ENCODE data around the gene CENPP. TPM values are rescaled to one million over a fixed set of nuclear protein-coding genes. Genes with fewer than 3 reads are reported as not detected.

Gene CENPP
- total RNA-seq, 5 donors from 2014 or later (not counting 1 experiment from before 2014, with no cell fraction given) = 1.9 to 5.0 (median 4.3) TPM

GRCh38 chr9:92402826-92403745 is 77.3 kb downstream of the CENPP start:
- H3K9me3 Mint-ChIP-seq = no peaks in the 10 kb centered on the region
- ChIA-PET CTCF (interaction anchor here (0.6 kb wide), 2 partner anchors 27 to 215 kb away, joined by 3 read pairs; no protein-coding TSS in a partner anchor), POLR2A (no interaction called here)
- ATAC-seq (replicated peaks in 1 of 4) (no peak), DNase-seq (no peak)
- Histone ChIP-seq H3K27ac (ENCODE audit: low read length) (no peak overlapping the region), H3K36me3 (ENCODE audit: control insufficient read depth in 2 of 2, extremely low read depth in 1 of 2, insufficient read depth in 1 of 2, low read length in 1 of 2) (no peaks in the 10 kb centered on the region), H3K4me1 (ENCODE audit: control insufficient read depth in 1 of 2, extremely low read depth in 1 of 2, insufficient read depth in 2 of 2, low read length in 2 of 2) (peaks cover 14 to 26% of the 10 kb centered on the region in 2 experiments), H3K27me3 (replicated peaks in 1 of 2; ENCODE audit: control insufficient read depth in 2 of 2, extremely low read depth in 1 of 2, insufficient read depth in 2 of 2, low read length in 1 of 2) (no peaks in the 10 kb centered on the region), H3K4me3 (ENCODE audit: control insufficient read depth in 1 of 2, extremely low read depth in 1 of 2, low read length in 1 of 2) (no peak overlapping the region), H3K9me3 (no peaks in the 10 kb centered on the region)
- H3K27me3 Mint-ChIP-seq = no peaks in the 10 kb centered on the region
- 100% methylated on average over 1 of the region's 5 CpGs for WGBS (ENCODE audit: insufficient coverage)
- H3K36me3 Mint-ChIP-seq = no peaks in the 10 kb centered on the region
- peaks cover 29 to 30% (median 29%) of the 10 kb centered on the region in 3 donors for H3K4me1 Mint-ChIP-seq
- no peak overlapping the region for H3K4me3 Mint-ChIP-seq
- H3K27ac Mint-ChIP-seq = no peak overlapping the region

GRCh38 chr9:92404042-92404836 is 78.5 kb downstream of the CENPP start, which contains the start of gene OGN:
Gene OGN, minus strand, starts transcription at chr9:92404578. Its CDS starts 1,171 bp downstream, at chr9:92403407.
- POLR2A ChIA-PET = interaction anchor here in 1 of 2 donors (0.7 kb wide), 1 partner anchor 40 kb away, joined by 3 read pairs; no protein-coding TSS in a partner anchor
- WGBS (ENCODE audit: insufficient coverage) = no CpG with 5 or more reads among the region's 5 CpGs
- H3K4me1 Mint-ChIP-seq = peaks cover 29 to 30% (median 29%) of the 10 kb centered on the region in 3 donors
- no peaks in the 10 kb centered on the region for H3K27me3 ChIP-seq (replicated peaks in 1 of 2; ENCODE audit: control insufficient read depth in 2 of 2, extremely low read depth in 1 of 2, insufficient read depth in 2 of 2, low read length in 1 of 2)
- no peak within 1 kb of the TSS for H3K4me3 Mint-ChIP-seq
- H3K4me1 ChIP-seq (ENCODE audit: control insufficient read depth in 1 of 2, extremely low read depth in 1 of 2, insufficient read depth in 2 of 2, low read length in 2 of 2) = peaks cover 14 to 26% of the 10 kb centered on the region in 2 experiments
- H3K4me3 ChIP-seq (ENCODE audit: control insufficient read depth in 1 of 2, extremely low read depth in 1 of 2, low read length in 1 of 2) = no peak within 1 kb of the TSS
- no peak for ATAC-seq (replicated peaks in 1 of 4)
- no peak within 1 kb of the TSS for H3K27ac ChIP-seq (ENCODE audit: low read length)
- no peaks in the 10 kb centered on the region for H3K36me3 Mint-ChIP-seq
- no peaks in the 10 kb centered on the region for H3K9me3 Mint-ChIP-seq
- H3K9me3 ChIP-seq = no peaks in the 10 kb centered on the region
- no peaks in the 10 kb centered on the region for H3K27me3 Mint-ChIP-seq
- DNase-seq = no peak
- CTCF ChIA-PET = interaction anchor here in 1 of 2 donors (0.6 kb wide), 1 partner anchor 21 kb away, joined by 3 read pairs; no protein-coding TSS in a partner anchor
- H3K36me3 ChIP-seq (ENCODE audit: control insufficient read depth in 2 of 2, extremely low read depth in 1 of 2, insufficient read depth in 1 of 2, low read length in 1 of 2) = no peaks in the 10 kb centered on the region
- peak within 1 kb of the TSS in 1 of 2 donors; percentile 36 for H3K27ac Mint-ChIP-seq

- peak overlapping the region; percentile 53 for H3K27ac ChIP-seq (ENCODE audit: low read length)
- peak overlapping the region; percentile 85 to 92 for H3K27ac Mint-ChIP-seq
- H3K36me3 ChIP-seq (ENCODE audit: control insufficient read depth in 2 of 2, extremely low read depth in 1 of 2, insufficient read depth in 1 of 2, low read length in 1 of 2) = no peaks in the 10 kb centered on the region
- peak overlapping the region; percentile 59 to 61 (median 61) for H3K4me3 Mint-ChIP-seq
- H3K4me3 ChIP-seq (ENCODE audit: control insufficient read depth in 1 of 2, extremely low read depth in 1 of 2, low read length in 1 of 2) = no peak overlapping the region
- no peaks in the 10 kb centered on the region for H3K27me3 Mint-ChIP-seq
- WGBS (ENCODE audit: insufficient coverage) = 73% methylated on average over 2 of the region's 4 CpGs
- H3K36me3 Mint-ChIP-seq = no peaks in the 10 kb centered on the region
- no peak for DNase-seq
- no peaks in the 10 kb centered on the region for H3K9me3 ChIP-seq
- peaks cover 29 to 30% (median 29%) of the 10 kb centered on the region in 3 donors for H3K4me1 Mint-ChIP-seq
- H3K27me3 ChIP-seq (replicated peaks in 1 of 2; ENCODE audit: control insufficient read depth in 2 of 2, extremely low read depth in 1 of 2, insufficient read depth in 2 of 2, low read length in 1 of 2) = no peaks in the 10 kb centered on the region
- ChIA-PET CTCF (no interaction called here), POLR2A (no interaction called here)
- no peaks in the 10 kb centered on the region for H3K9me3 Mint-ChIP-seq
- ATAC-seq (replicated peaks in 1 of 4) = peak in 1 of 4 experiments; percentile 10
- peaks cover 14 to 26% of the 10 kb centered on the region in 2 experiments for H3K4me1 ChIP-seq (ENCODE audit: control insufficient read depth in 1 of 2, extremely low read depth in 1 of 2, insufficient read depth in 2 of 2, low read length in 2 of 2)
These were observed 80.1 kb downstream of the CENPP start for GRCh38 chr9:92405818-92406217.

GRCh38 chr9:92406477-92406876 is 80.7 kb downstream of the CENPP start:
- no peaks in the 10 kb centered on the region for H3K27me3 ChIP-seq (replicated peaks in 1 of 2; ENCODE audit: control insufficient read depth in 2 of 2, extremely low read depth in 1 of 2, insufficient read depth in 2 of 2, low read length in 1 of 2)
- H3K36me3 ChIP-seq (ENCODE audit: control insufficient read depth in 2 of 2, extremely low read depth in 1 of 2, insufficient read depth in 1 of 2, low read length in 1 of 2) = no peaks in the 10 kb centered on the region
- Mint-ChIP-seq H3K27me3 (no peaks in the 10 kb centered on the region), H3K36me3 (no peaks in the 10 kb centered on the region), H3K27ac (peak overlapping the region; percentile 85 to 92), H3K9me3 (no peaks in the 10 kb centered on the region), H3K4me1 (peaks cover 29 to 30% (median 29%) of the 10 kb centered on the region in 3 donors), H3K4me3 (peak overlapping the region; percentile 59 to 61 (median 61))
- WGBS (ENCODE audit: insufficient coverage) = 0% methylated on average over 1 of the region's 3 CpGs
- peak overlapping the region; percentile 30 for H3K4me3 ChIP-seq (ENCODE audit: control insufficient read depth in 1 of 2, extremely low read depth in 1 of 2, low read length in 1 of 2)
- peak overlapping the region; percentile 53 for H3K27ac ChIP-seq (ENCODE audit: low read length)
- H3K4me1 ChIP-seq (ENCODE audit: control insufficient read depth in 1 of 2, extremely low read depth in 1 of 2, insufficient read depth in 2 of 2, low read length in 2 of 2) = peaks cover 14 to 26% of the 10 kb centered on the region in 2 experiments
- H3K9me3 ChIP-seq = no peaks in the 10 kb centered on the region
- CTCF ChIA-PET = no interaction called here
- DNase-seq (peak; percentile 4 to 65 (median 30)), ATAC-seq (replicated peaks in 1 of 4) (peak; percentile 96 to 98 (median 97))
- POLR2A ChIA-PET = interaction anchor here in 1 of 2 donors (0.6 kb wide), 1 partner anchor 81 kb away, joined by 3 read pairs; the partner anchor contains the start of gene NOL8

- WGBS (ENCODE audit: insufficient coverage) = 100% methylated on average over 1 of the region's 2 CpGs
- DNase-seq (no peak), ATAC-seq (replicated peaks in 1 of 4) (no peak)
- ChIA-PET CTCF (no interaction called here), POLR2A (no interaction called here)
- Mint-ChIP-seq H3K4me1 (peaks cover 29 to 30% (median 29%) of the 10 kb centered on the region in 3 donors), H3K36me3 (no peaks in the 10 kb centered on the region), H3K4me3 (no peak overlapping the region), H3K27me3 (no peaks in the 10 kb centered on the region), H3K9me3 (peaks cover 0 to 3% (median 0%) of the 10 kb centered on the region in 3 donors), H3K27ac (no peak overlapping the region)
- Histone ChIP-seq H3K27ac (ENCODE audit: low read length) (no peak overlapping the region), H3K9me3 (no peaks in the 10 kb centered on the region), H3K4me3 (ENCODE audit: control insufficient read depth in 1 of 2, extremely low read depth in 1 of 2, low read length in 1 of 2) (no peak overlapping the region), H3K36me3 (ENCODE audit: control insufficient read depth in 2 of 2, extremely low read depth in 1 of 2, insufficient read depth in 1 of 2, low read length in 1 of 2) (no peaks in the 10 kb centered on the region), H3K27me3 (replicated peaks in 1 of 2; ENCODE audit: control insufficient read depth in 2 of 2, extremely low read depth in 1 of 2, insufficient read depth in 2 of 2, low read length in 1 of 2) (no peaks in the 10 kb centered on the region), H3K4me1 (ENCODE audit: control insufficient read depth in 1 of 2, extremely low read depth in 1 of 2, insufficient read depth in 2 of 2, low read length in 2 of 2) (peaks cover 14 to 26% of the 10 kb centered on the region in 2 experiments)
These were observed 82.1 kb downstream of the CENPP start for GRCh38 chr9:92407818-92408217.
